WTC11 (cell line): ENCODE measurements around the gene FHIT.

Experiments used
- CTCF ChIP-seq: fragments of 200-600 bp; IDR thresholded peaks from 2 replicates; pipeline ENCODE4 v1.8.0; 2022; ENCODE audit warnings: antibody characterized with exemption
- MAX ChIP-seq: sonication (generic); formaldehyde crosslinking; IDR thresholded peaks from 2 replicates; pipeline ENCODE4 v1.8.0; 2022; ENCODE audit warnings: mild to moderate bottlenecking, missing genetic modification reagents

GRCh38 chr3:60803216-60804173 lies 447.8 kb downstream of the FHIT start:
- TF ChIP-seq CTCF (no peak), MAX (CRISPR knock-in tag) (no peak)
